ENCODE data around the gene OR5A1.

OR5A1 gene

DNA sequence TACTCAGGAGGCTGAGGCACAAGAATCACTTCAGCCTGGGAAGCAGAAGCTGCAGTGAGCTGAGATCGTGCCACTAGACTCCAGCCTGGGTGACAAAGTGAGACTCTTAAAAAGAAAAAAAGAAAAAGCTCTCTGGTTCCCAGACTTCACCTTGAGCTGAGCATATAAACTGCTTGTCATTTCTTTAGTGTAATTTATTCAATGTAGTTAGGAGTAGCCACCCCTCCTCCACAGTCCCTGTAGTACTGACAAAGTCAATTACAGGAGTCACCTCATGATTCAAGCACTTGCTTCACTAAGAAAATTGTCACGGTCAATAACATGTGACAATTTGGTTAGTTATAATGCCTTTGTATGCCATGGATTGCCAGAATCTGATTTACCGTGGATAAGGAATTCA, 44.1 kb downstream of the OR5A1 start:
- no peak for DNase-seq

Data from activated CD4-positive, alpha-beta T cell treated with anti-CD3 and anti-CD28 coated beads for 1 hour (primary cell).